ENCODE results near the gene OAS3.

Gene OAS3

GRCh38 chr12:112964067-112964670 is 25.9 kb downstream of the OAS3 start:
- ATAC-seq: no peak
- TF ChIP-seq ZNF565 (CRISPR knock-in tag; conservative IDR thresholded peaks at IDR 0.05; ENCODE audit: low read depth) (no peak), BACH2 (CRISPR knock-in tag; IDR thresholded peaks at IDR 0.05; ENCODE audit: borderline replicate concordance) (no peak), ARNTL (CRISPR knock-in tag; IDR thresholded peaks at IDR 0.05; ENCODE audit: borderline replicate concordance, low read depth) (no peak), PPARA (CRISPR knock-in tag; IDR thresholded peaks at IDR 0.05; ENCODE audit: borderline replicate concordance) (no peak), TOX (CRISPR knock-in tag; IDR thresholded peaks at IDR 0.05; ENCODE audit: borderline replicate concordance) (no peak), ESRRG (CRISPR knock-in tag; IDR thresholded peaks at IDR 0.05) (no peak), ZFP3 (CRISPR knock-in tag; IDR thresholded peaks at IDR 0.05) (no peak), RARB (CRISPR knock-in tag; IDR thresholded peaks at IDR 0.05) (no peak), TSHZ2 (CRISPR knock-in tag; IDR thresholded peaks at IDR 0.05) (no peak), ZFP30 (CRISPR knock-in tag; IDR thresholded peaks at IDR 0.05) (no peak), OSR1 (CRISPR knock-in tag; IDR thresholded peaks at IDR 0.05) (no peak), ZC3H10 (CRISPR knock-in tag; IDR thresholded peaks at IDR 0.05) (no peak), TCF4 (CRISPR knock-in tag; IDR thresholded peaks at IDR 0.05; ENCODE audit: borderline replicate concordance) (no peak), CSDC2 (CRISPR knock-in tag; IDR thresholded peaks at IDR 0.05) (no peak), CREB5 (CRISPR knock-in tag; IDR thresholded peaks at IDR 0.05; ENCODE audit: low read depth) (no peak)
- TF ChIP-seq, protein P1, sequence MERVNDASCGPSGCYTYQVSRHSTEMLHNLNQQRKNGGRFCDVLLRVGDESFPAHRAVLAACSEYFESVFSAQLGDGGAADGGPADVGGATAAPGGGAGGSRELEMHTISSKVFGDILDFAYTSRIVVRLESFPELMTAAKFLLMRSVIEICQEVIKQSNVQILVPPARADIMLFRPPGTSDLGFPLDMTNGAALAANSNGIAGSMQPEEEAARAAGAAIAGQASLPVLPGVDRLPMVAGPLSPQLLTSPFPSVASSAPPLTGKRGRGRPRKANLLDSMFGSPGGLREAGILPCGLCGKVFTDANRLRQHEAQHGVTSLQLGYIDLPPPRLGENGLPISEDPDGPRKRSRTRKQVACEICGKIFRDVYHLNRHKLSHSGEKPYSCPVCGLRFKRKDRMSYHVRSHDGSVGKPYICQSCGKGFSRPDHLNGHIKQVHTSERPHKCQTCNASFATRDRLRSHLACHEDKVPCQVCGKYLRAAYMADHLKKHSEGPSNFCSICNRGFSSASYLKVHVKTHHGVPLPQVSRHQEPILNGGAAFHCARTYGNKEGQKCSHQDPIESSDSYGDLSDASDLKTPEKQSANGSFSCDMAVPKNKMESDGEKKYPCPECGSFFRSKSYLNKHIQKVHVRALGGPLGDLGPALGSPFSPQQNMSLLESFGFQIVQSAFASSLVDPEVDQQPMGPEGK (CRISPR knock-in tag; IDR thresholded peaks at IDR 0.05; ENCODE audit: borderline replicate concordance): no peak
- TF ChIP-seq, protein P2, sequence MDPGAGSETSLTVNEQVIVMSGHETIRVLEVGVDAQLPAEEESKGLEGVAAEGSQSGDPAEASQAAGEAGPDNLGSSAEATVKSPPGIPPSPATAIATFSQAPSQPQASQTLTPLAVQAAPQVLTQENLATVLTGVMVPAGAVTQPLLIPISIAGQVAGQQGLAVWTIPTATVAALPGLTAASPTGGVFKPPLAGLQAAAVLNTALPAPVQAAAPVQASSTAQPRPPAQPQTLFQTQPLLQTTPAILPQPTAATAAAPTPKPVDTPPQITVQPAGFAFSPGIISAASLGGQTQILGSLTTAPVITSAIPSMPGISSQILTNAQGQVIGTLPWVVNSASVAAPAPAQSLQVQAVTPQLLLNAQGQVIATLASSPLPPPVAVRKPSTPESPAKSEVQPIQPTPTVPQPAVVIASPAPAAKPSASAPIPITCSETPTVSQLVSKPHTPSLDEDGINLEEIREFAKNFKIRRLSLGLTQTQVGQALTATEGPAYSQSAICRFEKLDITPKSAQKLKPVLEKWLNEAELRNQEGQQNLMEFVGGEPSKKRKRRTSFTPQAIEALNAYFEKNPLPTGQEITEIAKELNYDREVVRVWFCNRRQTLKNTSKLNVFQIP (CRISPR knock-in tag; IDR thresholded peaks at IDR 0.05; ENCODE audit: borderline replicate concordance, low read depth): no peak

- no peak for ATAC-seq
- TF ChIP-seq BACH2 (CRISPR knock-in tag; IDR thresholded peaks at IDR 0.05; ENCODE audit: borderline replicate concordance): no peak
- no peak for TF ChIP-seq ZNF70 (CRISPR knock-in tag; IDR thresholded peaks at IDR 0.05)
- TF ChIP-seq ZC3H10 (CRISPR knock-in tag; IDR thresholded peaks at IDR 0.05): no peak
- no peak for TF ChIP-seq OSR1 (CRISPR knock-in tag; IDR thresholded peaks at IDR 0.05)
- TF ChIP-seq, protein P2 (CRISPR knock-in tag; IDR thresholded peaks at IDR 0.05; ENCODE audit: borderline replicate concordance, low read depth): no peak
- no peak for TF ChIP-seq ARNTL (CRISPR knock-in tag; IDR thresholded peaks at IDR 0.05; ENCODE audit: borderline replicate concordance, low read depth)
- TF ChIP-seq TCF4 (CRISPR knock-in tag; IDR thresholded peaks at IDR 0.05; ENCODE audit: borderline replicate concordance): no peak
- no peak for TF ChIP-seq PPARA (CRISPR knock-in tag; IDR thresholded peaks at IDR 0.05; ENCODE audit: borderline replicate concordance)
- no peak for TF ChIP-seq RARB (CRISPR knock-in tag; IDR thresholded peaks at IDR 0.05)
- no peak for TF ChIP-seq ZFP30 (CRISPR knock-in tag; IDR thresholded peaks at IDR 0.05)
- no peak for TF ChIP-seq ESRRG (CRISPR knock-in tag; IDR thresholded peaks at IDR 0.05)
Measured at GRCh38 chr12:112964915-112965314, 26.6 kb downstream of the OAS3 start.

DNA sequence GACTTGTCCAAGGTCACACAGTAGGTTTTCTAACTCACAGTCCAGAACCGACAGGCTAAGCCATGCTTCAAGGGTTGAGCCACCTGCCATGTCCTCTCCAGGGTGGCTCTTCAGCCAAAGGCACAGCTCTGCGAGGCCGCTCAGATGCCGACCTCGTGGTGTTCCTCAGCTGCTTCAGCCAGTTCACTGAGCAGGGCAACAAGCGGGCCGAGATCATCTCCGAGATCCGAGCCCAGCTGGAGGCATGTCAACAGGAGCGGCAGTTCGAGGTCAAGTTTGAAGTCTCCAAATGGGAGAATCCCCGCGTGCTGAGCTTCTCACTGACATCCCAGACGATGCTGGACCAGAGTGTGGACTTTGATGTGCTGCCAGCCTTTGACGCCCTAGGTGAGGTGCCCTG is 27.4 kb downstream of the OAS3 start:
- no peak for ATAC-seq
- no peak for TF ChIP-seq CREB5 (CRISPR knock-in tag; IDR thresholded peaks at IDR 0.05; ENCODE audit: low read depth)
- TF ChIP-seq, protein P3, sequence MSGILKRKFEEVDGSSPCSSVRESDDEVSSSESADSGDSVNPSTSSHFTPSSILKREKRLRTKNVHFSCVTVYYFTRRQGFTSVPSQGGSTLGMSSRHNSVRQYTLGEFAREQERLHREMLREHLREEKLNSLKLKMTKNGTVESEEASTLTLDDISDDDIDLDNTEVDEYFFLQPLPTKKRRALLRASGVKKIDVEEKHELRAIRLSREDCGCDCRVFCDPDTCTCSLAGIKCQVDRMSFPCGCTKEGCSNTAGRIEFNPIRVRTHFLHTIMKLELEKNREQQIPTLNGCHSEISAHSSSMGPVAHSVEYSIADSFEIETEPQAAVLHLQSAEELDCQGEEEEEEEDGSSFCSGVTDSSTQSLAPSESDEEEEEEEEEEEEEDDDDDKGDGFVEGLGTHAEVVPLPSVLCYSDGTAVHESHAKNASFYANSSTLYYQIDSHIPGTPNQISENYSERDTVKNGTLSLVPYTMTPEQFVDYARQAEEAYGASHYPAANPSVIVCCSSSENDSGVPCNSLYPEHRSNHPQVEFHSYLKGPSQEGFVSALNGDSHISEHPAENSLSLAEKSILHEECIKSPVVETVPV (CRISPR knock-in tag; IDR thresholded peaks at IDR 0.05): no peak
- TF ChIP-seq PPARA (CRISPR knock-in tag; IDR thresholded peaks at IDR 0.05; ENCODE audit: borderline replicate concordance): no peak
- TF ChIP-seq ARNTL (CRISPR knock-in tag; IDR thresholded peaks at IDR 0.05; ENCODE audit: borderline replicate concordance, low read depth): no peak
- no peak for TF ChIP-seq OSR1 (CRISPR knock-in tag; IDR thresholded peaks at IDR 0.05)
- TF ChIP-seq, protein P2 (CRISPR knock-in tag; IDR thresholded peaks at IDR 0.05; ENCODE audit: borderline replicate concordance, low read depth): no peak
- TF ChIP-seq ZC3H10 (CRISPR knock-in tag; IDR thresholded peaks at IDR 0.05): no peak
- TF ChIP-seq ISL1 (CRISPR knock-in tag; IDR thresholded peaks at IDR 0.05): no peak
- no peak for TF ChIP-seq ZNF565 (CRISPR knock-in tag; conservative IDR thresholded peaks at IDR 0.05; ENCODE audit: low read depth)
- TF ChIP-seq SNAI2 (CRISPR knock-in tag; IDR thresholded peaks at IDR 0.05): no peak
- TF ChIP-seq GLIS3 (CRISPR knock-in tag; IDR thresholded peaks at IDR 0.05): no peak

Measured in SK-N-SH treated with all-trans-retinoic acid at 6 μM for 48 hours (cell line).